IMR-90 (cell line): ENCODE data around the gene ACVR1. TPM values are rescaled to one million over a fixed set of nuclear protein-coding genes. Genes with fewer than 3 reads are reported as not detected.

ENCODE experiments used
- ATAC-seq: fragments of 200-7000 bp; cut with Tn5 transposase; 2 replicates; pipeline ENCODE4 v1.9.1; 2020; ENCODE audit warnings: low read depth, mild to moderate bottlenecking, moderate library complexity
- BruUV-seq: library from RNA; stranded (reverse); fragments of 400-500 nt; replicated peaks from 2 replicates; lab custom pipeline; 2021; lab: Mats Ljungman, UMichigan
- CTCF ChIA-PET: fragments of 300-600 bp; formaldehyde crosslinking; extraction: SDS; loops from one replicate; lab custom pipeline; 2021; ENCODE audit warnings: antibody characterized with exemption; lab: Yijun Ruan, JAX
- POLR2A ChIA-PET: fragments of 300-600 bp; sonication (Branson Sonifier 250); formaldehyde crosslinking; loops from one replicate; lab custom pipeline; 2022; ENCODE audit warnings: antibody characterized with exemption; ENCODE audit not compliant: unreplicated experiment; lab: Charles Lee
- DNase-seq: peaks from one replicate; pipeline ENCODE4 v3.0.0; 2013
- H2AFZ ChIP-seq: replicated peaks from 2 replicates; pipeline ENCODE3; 2013; ENCODE audit warnings: low read length, mild to moderate bottlenecking; ENCODE audit not compliant: poor library complexity
- H2AK5ac ChIP-seq: 2 replicates; pipeline ENCODE4 v1.6.1; 2013; ENCODE audit warnings: low read depth, low read length, inconsistent platforms
- H2AK9ac ChIP-seq: replicated peaks from 2 replicates; pipeline ENCODE3; 2013; ENCODE audit warnings: mild to moderate bottlenecking, low read depth, low read length, moderate library complexity; ENCODE audit not compliant: poor library complexity
- H2BK120ac ChIP-seq: 2 replicates; pipeline ENCODE4 v1.6.1; 2013; ENCODE audit warnings: low read depth, low read length, inconsistent platforms
- H2BK15ac ChIP-seq: 3 replicates; pipeline ENCODE4 v1.6.1; 2013; ENCODE audit warnings: low read depth, low read length, inconsistent platforms
- H2BK20ac ChIP-seq: 2 replicates; pipeline ENCODE4 v1.6.1; 2013; ENCODE audit warnings: low read depth, mild to moderate bottlenecking, inconsistent platforms, low read length, moderate library complexity
- H2BK5ac ChIP-seq: 2 replicates; pipeline ENCODE4 v1.6.1; 2013; ENCODE audit warnings: mild to moderate bottlenecking, low read depth, low read length, inconsistent platforms; ENCODE audit not compliant: poor library complexity, severe bottlenecking
- H3K14ac ChIP-seq: replicated peaks from 2 replicates; pipeline ENCODE4 v1.6.1; 2013; ENCODE audit warnings: low read depth, low read length, inconsistent platforms
- H3K18ac ChIP-seq: 2 replicates; pipeline ENCODE4 v1.6.1; 2013; ENCODE audit warnings: low read depth, low read length, control low read depth
- H3K23ac ChIP-seq: 2 replicates; pipeline ENCODE4 v1.6.1; 2013; ENCODE audit warnings: low read depth, low read length, inconsistent platforms
- H3K27ac ChIP-seq: 2 replicates; pipeline ENCODE4 v1.5.1; 2013; ENCODE audit warnings: mild to moderate bottlenecking, control low read depth, low read length; ENCODE audit not compliant: insufficient read depth
- H3K27me3 ChIP-seq: 2 replicates; pipeline ENCODE4 v1.6.1; 2013; ENCODE audit warnings: low read length; ENCODE audit not compliant: control insufficient read depth, insufficient read depth
- H3K36me3 ChIP-seq: 2 replicates; pipeline ENCODE4 v1.6.1; 2013; ENCODE audit warnings: low read length, mixed read lengths; ENCODE audit not compliant: control insufficient read depth, insufficient read depth
- H3K4ac ChIP-seq: 2 replicates; pipeline ENCODE4 v1.6.1; 2013; ENCODE audit warnings: low read depth, low read length, inconsistent platforms
- H3K4me1 ChIP-seq: 2 replicates; pipeline ENCODE4 v1.6.1; 2013; ENCODE audit warnings: low read length, mixed read lengths; ENCODE audit not compliant: control insufficient read depth, insufficient read depth
- H3K4me2 ChIP-seq: 2 replicates; pipeline ENCODE4 v1.6.1; 2013; ENCODE audit warnings: low read depth, mild to moderate bottlenecking, control low read depth, low read length, moderate library complexity
- H3K4me3 ChIP-seq: 2 replicates; pipeline ENCODE4 v1.5.1; 2013; ENCODE audit warnings: low read depth, mild to moderate bottlenecking, control low read depth, low read length, moderate library complexity; ENCODE audit not compliant: insufficient read depth
- H3K56ac ChIP-seq: 2 replicates; pipeline ENCODE4 v1.6.1; 2013; ENCODE audit warnings: low read length, inconsistent platforms; ENCODE audit not compliant: insufficient read depth; ENCODE audit errors: extremely low read depth
- H3K79me1 ChIP-seq, 2 experiments: 2 replicates each; pipeline ENCODE4 v1.6.1; 2013; ENCODE audit warnings: low read length in 2 of 2, inconsistent platforms in 1 of 2, low read depth in 1 of 2
- H3K9ac ChIP-seq: 2 replicates; pipeline ENCODE4 v1.6.1; 2013; ENCODE audit warnings: low read depth, low read length, control low read depth
- H3K9me1 ChIP-seq: 2 replicates; pipeline ENCODE4 v1.6.1; 2013; ENCODE audit warnings: low read length, inconsistent platforms; ENCODE audit not compliant: insufficient read depth
- H3K9me3 ChIP-seq: 2 replicates; pipeline ENCODE4 v1.6.1; 2013; ENCODE audit warnings: low read length; ENCODE audit not compliant: control insufficient read depth, insufficient read depth
- H4K20me1 ChIP-seq: 2 replicates; pipeline ENCODE4 v1.6.1; 2013; ENCODE audit warnings: low read length, inconsistent platforms; ENCODE audit not compliant: insufficient read depth
- H4K5ac ChIP-seq: 2 replicates; pipeline ENCODE4 v1.6.1; 2013; ENCODE audit warnings: mild to moderate bottlenecking, low read depth, low read length, control low read depth
- H4K8ac ChIP-seq, 2 experiments: 2 replicates each; pipeline ENCODE4 v1.6.1; 2013; ENCODE audit warnings: low read depth in 2 of 2, low read length in 2 of 2, control low read depth in 1 of 2, inconsistent platforms in 1 of 2
- H4K91ac ChIP-seq: 2 replicates; pipeline ENCODE4 v1.6.1; 2013; ENCODE audit warnings: low read depth, low read length, inconsistent platforms; ENCODE audit not compliant: insufficient read depth
- BHLHE40 ChIP-seq: fragments of 150-350 bp; IDR thresholded peaks from 2 replicates; pipeline ENCODE4 v1.6.1; 2016; ENCODE audit warnings: mild to moderate bottlenecking, low read depth, low read length
- CEBPB ChIP-seq: IDR thresholded peaks from 2 replicates; pipeline ENCODE4 v1.6.1; 2012; ENCODE audit warnings: low read depth, low read length, improper control_type of control experiment
- CHD1 ChIP-seq: IDR thresholded peaks from 2 replicates; pipeline ENCODE4 v1.6.1; 2012; ENCODE audit warnings: low read depth, low read length, improper control_type of control experiment
- FOS ChIP-seq: fragments of 150-350 bp; IDR thresholded peaks from 2 replicates; pipeline ENCODE4 v1.6.1; 2016; ENCODE audit warnings: low read depth, low read length
- MAFK ChIP-seq: IDR thresholded peaks from 2 replicates; pipeline ENCODE4 v1.6.1; 2012; ENCODE audit warnings: low read depth, low read length, improper control_type of control experiment
- MAZ ChIP-seq: IDR thresholded peaks from 2 replicates; pipeline ENCODE4 v1.6.1; 2012; ENCODE audit warnings: low read depth, mild to moderate bottlenecking, low read length, improper control_type of control experiment, moderate library complexity, borderline replicate concordance
- MXI1 ChIP-seq: IDR thresholded peaks from 2 replicates; pipeline ENCODE4 v1.6.1; 2012; ENCODE audit warnings: low read depth, mild to moderate bottlenecking, low read length, moderate library complexity, borderline replicate concordance
- NFE2L2 ChIP-seq: fragments of 150-350 bp; IDR thresholded peaks from 2 replicates; pipeline ENCODE4 v1.6.1; 2016; ENCODE audit warnings: low read depth, mild to moderate bottlenecking, low read length
- POLR2A ChIP-seq: IDR thresholded peaks from 2 replicates; pipeline ENCODE4 v1.6.1; 2012; ENCODE audit warnings: mild to moderate bottlenecking, low read depth, low read length
- RAD21 ChIP-seq: IDR thresholded peaks from 2 replicates; pipeline ENCODE4 v1.6.1; 2012; ENCODE audit warnings: low read length, improper control_type of control experiment
- RFX5 ChIP-seq: IDR thresholded peaks from 2 replicates; pipeline ENCODE4 v1.8.0; 2012; ENCODE audit warnings: low read depth, mild to moderate bottlenecking, low read length, moderate library complexity
- SMC3 ChIP-seq: fragments of 150-350 bp; IDR thresholded peaks from 2 replicates; pipeline ENCODE4 v1.6.1; 2016; ENCODE audit warnings: low read depth, mild to moderate bottlenecking, antibody characterized with exemption, low read length, moderate library complexity
- WGBS, 2 experiments: methylation state at CpG; one replicate each; pipeline versions ENCODE4 v1.1.5 to v1.1.7; 2013; ENCODE audit warnings: missing lambda C conversion rate in 2 of 2; ENCODE audit not compliant: insufficient read length in 1 of 2; ENCODE audit errors: extremely low coverage in 2 of 2; 5-methylcytosine and 5-hydroxymethylcytosine counted together
- dilution Hi-C: fragments of 300-500 bp; cut with HindIII; formaldehyde crosslinking; loops from one replicate; pipeline ENCODE4 v1.14.3; 2018; ENCODE audit warnings: low sequenced_read_pairs; ENCODE audit not compliant: unreplicated experiment
- in situ Hi-C: fragments of 300-500 bp; cut with MboI; formaldehyde crosslinking; loops from 3 replicates; pipeline ENCODE4 v1.14.3; 2019; ENCODE audit warnings: low sequenced_read_pairs, inconsistent platforms, mixed read lengths
- intact Hi-C: fragments of 100-400 bp; cut with micrococcal nuclease; formaldehyde crosslinking; loops from 2 replicates; pipeline ENCODE4 v1.10.0; 2022
- polyA plus RNA-seq, 3 experiments: library from polyadenylated mRNA; depleted of rRNA; stranded (reverse); fragments of >200 nt; gene quantifications; 2 replicates each; pipeline ENCODE4 v1.2.3, GENCODE V29; 2012; ENCODE audit warnings: low replicate concordance in 1 of 3
- total RNA-seq: library from RNA; depleted of rRNA; stranded (reverse); fragments of >200 nt; gene quantifications from 2 replicates; pipeline ENCODE4 v1.2.3, GENCODE V29; 2012
- TF ChIP-seq, protein P1 (sequence below): fragments of 150-350 bp; IDR thresholded peaks from 2 replicates; pipeline ENCODE4 v1.6.1; 2016; ENCODE audit warnings: low read depth, mild to moderate bottlenecking, low read length, moderate library complexity, borderline replicate concordance
- TF ChIP-seq, protein P2 (sequence below): conservative IDR thresholded peaks from 2 replicates; pipeline ENCODE4 v1.5.1; 2012; ENCODE audit warnings: mild to moderate bottlenecking, low read depth, low read length, improper control_type of control experiment
- TF ChIP-seq, protein P3 (sequence below): fragments of 150-350 bp; IDR thresholded peaks from 2 replicates; pipeline ENCODE4 v1.6.1; 2017; ENCODE audit warnings: mild to moderate bottlenecking, antibody characterized with exemption, low read length, low read depth

Gene ACVR1
- total and polyA plus RNA-seq, 2 of the 4 experiments (the other 2 are of a cell fraction) = 21.1 to 40.8 TPM

DNA sequence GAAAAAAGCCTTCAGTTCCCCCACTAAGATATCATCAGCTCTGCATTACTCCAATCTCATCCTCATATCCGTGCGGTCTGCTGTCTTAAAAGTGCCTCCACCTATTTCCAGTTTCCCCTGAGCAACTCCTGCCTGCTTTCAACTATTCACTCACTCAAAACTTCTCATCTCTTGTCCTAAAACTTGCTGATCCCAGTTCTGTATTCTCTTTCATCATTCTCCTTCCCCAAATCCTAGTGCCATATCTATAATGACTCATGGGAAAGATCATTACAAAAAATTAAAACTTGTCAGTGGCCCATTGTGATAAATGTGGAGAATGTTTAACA is 20.0 kb downstream of the ACVR1 start:
- H3K56ac ChIP-seq = no peak overlapping the region; the same call in 1 of the 2 replicates
- H3K9ac ChIP-seq = no peak overlapping the region
- H4K20me1 ChIP-seq = peaks cover 13% of the 10 kb centered on the region; the same call in 1 of the 2 replicates
- intact Hi-C loops = loop anchor here (10.0 kb wide), 1 partner anchor 611 kb away; no protein-coding TSS in a partner anchor
- H2AFZ ChIP-seq = no peak overlapping the region
- peaks cover 10% of the 10 kb centered on the region for H3K9me1 ChIP-seq
- H3K27me3 ChIP-seq = no peaks in the 10 kb centered on the region
- peak overlapping the region; percentile 87 for H2BK5ac ChIP-seq
- H3K36me3 ChIP-seq = peaks cover 2% of the 10 kb centered on the region; the same call in 1 of the 2 replicates
- H3K18ac ChIP-seq = peak overlapping the region; percentile 43; the same call in 1 of the 2 replicates
- no peak overlapping the region for H3K4me3 ChIP-seq
- peak overlapping the region; percentile 60; the same call in 1 of the 2 replicates for H2BK20ac ChIP-seq
- no peak overlapping the region for H2AK9ac ChIP-seq
- peaks cover 18 to 74% of the 10 kb centered on the region in 2 experiments for H3K79me1 ChIP-seq
- BruUV-seq = no TSS peak
- peak overlapping the region; percentile 35; the same call in 1 of the 2 replicates for H4K91ac ChIP-seq
- ATAC-seq (peak; percentile 15; the same call in 1 of the 2 replicates), DNase-seq (no peak)
- peak overlapping the region; percentile 57; the same call in 1 of the 2 replicates for H3K27ac ChIP-seq
- peak overlapping the region; percentile 75 for H3K14ac ChIP-seq
- peak overlapping the region; percentile 41; the same call in 1 of the 2 replicates for H2AK5ac ChIP-seq
- dilution Hi-C loops = no loop called here
- peak overlapping the region; percentile 71 for H3K4ac ChIP-seq
- H2BK120ac ChIP-seq = peak overlapping the region; percentile 84
- H4K8ac ChIP-seq = peak overlapping the region in 1 of 2 experiments; percentile 47; a peak in 2 of 4 replicates
- CTCF ChIA-PET = interaction anchor here (0.7 to 1.0 kb wide), 2 partner anchors 21 to 359 kb away, joined by 3 to 4 read pairs; no protein-coding TSS in a partner anchor
- peak overlapping the region; percentile 64; the same call in 1 of the 2 replicates for H4K5ac ChIP-seq
- POLR2A ChIA-PET = no interaction called here
- WGBS, 2 experiments = 72% methylated on average over 2 of the region's 2 CpGs; no CpG with 5 or more reads in 1 of the 2 experiments
- H3K9me3 ChIP-seq = no peaks in the 10 kb centered on the region
- peaks cover 7% of the 10 kb centered on the region for H3K4me1 ChIP-seq
- in situ Hi-C loops = loop anchor here (25.0 kb wide), 1 partner anchor 1519 kb away; the partner anchor contains the start of gene NR4A2
- H2BK15ac ChIP-seq = 0 out of 3 replicates have a peak overlapping the region, but pooled peaks have one; percentile 5
- peak overlapping the region; percentile 33; the same call in 1 of the 2 replicates for H3K4me2 ChIP-seq
- H3K23ac ChIP-seq = peak overlapping the region; percentile 85; the same call in 1 of the 2 replicates
- no peak for TF ChIP-seq RAD21
- TF ChIP-seq MAZ = no peak
- TF ChIP-seq CHD1 = no peak
- TF ChIP-seq MAFK = no peak; the same call in 1 of the 2 replicates
- no peak for TF ChIP-seq FOS
- no peak for TF ChIP-seq SMC3
- TF ChIP-seq, protein P1, sequence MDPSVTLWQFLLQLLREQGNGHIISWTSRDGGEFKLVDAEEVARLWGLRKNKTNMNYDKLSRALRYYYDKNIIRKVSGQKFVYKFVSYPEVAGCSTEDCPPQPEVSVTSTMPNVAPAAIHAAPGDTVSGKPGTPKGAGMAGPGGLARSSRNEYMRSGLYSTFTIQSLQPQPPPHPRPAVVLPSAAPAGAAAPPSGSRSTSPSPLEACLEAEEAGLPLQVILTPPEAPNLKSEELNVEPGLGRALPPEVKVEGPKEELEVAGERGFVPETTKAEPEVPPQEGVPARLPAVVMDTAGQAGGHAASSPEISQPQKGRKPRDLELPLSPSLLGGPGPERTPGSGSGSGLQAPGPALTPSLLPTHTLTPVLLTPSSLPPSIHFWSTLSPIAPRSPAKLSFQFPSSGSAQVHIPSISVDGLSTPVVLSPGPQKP = no peak
- no peak for TF ChIP-seq BHLHE40
- no peak for TF ChIP-seq RFX5
- no peak for TF ChIP-seq MXI1
- TF ChIP-seq, protein P2, sequence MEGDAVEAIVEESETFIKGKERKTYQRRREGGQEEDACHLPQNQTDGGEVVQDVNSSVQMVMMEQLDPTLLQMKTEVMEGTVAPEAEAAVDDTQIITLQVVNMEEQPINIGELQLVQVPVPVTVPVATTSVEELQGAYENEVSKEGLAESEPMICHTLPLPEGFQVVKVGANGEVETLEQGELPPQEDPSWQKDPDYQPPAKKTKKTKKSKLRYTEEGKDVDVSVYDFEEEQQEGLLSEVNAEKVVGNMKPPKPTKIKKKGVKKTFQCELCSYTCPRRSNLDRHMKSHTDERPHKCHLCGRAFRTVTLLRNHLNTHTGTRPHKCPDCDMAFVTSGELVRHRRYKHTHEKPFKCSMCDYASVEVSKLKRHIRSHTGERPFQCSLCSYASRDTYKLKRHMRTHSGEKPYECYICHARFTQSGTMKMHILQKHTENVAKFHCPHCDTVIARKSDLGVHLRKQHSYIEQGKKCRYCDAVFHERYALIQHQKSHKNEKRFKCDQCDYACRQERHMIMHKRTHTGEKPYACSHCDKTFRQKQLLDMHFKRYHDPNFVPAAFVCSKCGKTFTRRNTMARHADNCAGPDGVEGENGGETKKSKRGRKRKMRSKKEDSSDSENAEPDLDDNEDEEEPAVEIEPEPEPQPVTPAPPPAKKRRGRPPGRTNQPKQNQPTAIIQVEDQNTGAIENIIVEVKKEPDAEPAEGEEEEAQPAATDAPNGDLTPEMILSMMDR = no peak
- TF ChIP-seq, protein P3, sequence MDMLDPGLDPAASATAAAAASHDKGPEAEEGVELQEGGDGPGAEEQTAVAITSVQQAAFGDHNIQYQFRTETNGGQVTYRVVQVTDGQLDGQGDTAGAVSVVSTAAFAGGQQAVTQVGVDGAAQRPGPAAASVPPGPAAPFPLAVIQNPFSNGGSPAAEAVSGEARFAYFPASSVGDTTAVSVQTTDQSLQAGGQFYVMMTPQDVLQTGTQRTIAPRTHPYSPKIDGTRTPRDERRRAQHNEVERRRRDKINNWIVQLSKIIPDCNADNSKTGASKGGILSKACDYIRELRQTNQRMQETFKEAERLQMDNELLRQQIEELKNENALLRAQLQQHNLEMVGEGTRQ = no peak
- no peak for TF ChIP-seq POLR2A
- no peak for TF ChIP-seq CEBPB
- no peak for TF ChIP-seq NFE2L2
